K562 (cell line): ENCODE results near the gene TSPAN14. TPM values are rescaled to one million over a fixed set of nuclear protein-coding genes. Genes with fewer than 3 reads are reported as not detected.

Experiments used
- CREM ChIP-seq: IDR thresholded peaks from 2 replicates; pipeline ENCODE4 v1.6.1; 2014; ENCODE audit warnings: antibody characterized with exemption, low read depth
- EGR1 ChIP-seq: fragments of 450-650 bp; conservative IDR thresholded peaks from 2 replicates; pipeline ENCODE4 v1.6.1; 2017; ENCODE audit warnings: mild to moderate bottlenecking
- ESRRB ChIP-seq: fragments of 250-450 bp; sonication (Bioruptor Pico); IDR thresholded peaks from 2 replicates; pipeline ENCODE4 v1.5.0; 2020; ENCODE audit warnings: mild to moderate bottlenecking, moderate library complexity, borderline replicate concordance
- HDAC1 ChIP-seq, 2 experiments: fragments of 450-650 bp; IDR thresholded peaks; 2 replicates each; pipeline ENCODE4 v1.6.1; 2016 to 2017; ENCODE audit warnings: inconsistent platforms in 1 of 2, mild to moderate bottlenecking in 1 of 2, moderate library complexity in 1 of 2
- HNRNPK ChIP-seq: fragments of 200-400 bp; formaldehyde crosslinking; IDR thresholded peaks from one replicate; pipeline ENCODE4 v1.6.1; 2018; ENCODE audit warnings: mild to moderate bottlenecking, low read depth, low read length; ENCODE audit not compliant: poor library complexity, severe bottlenecking
- KAT7 ChIP-seq: sonication (generic); formaldehyde crosslinking; IDR thresholded peaks from 2 replicates; pipeline ENCODE4 v1.8.0; 2022; ENCODE audit warnings: missing genetic modification reagents, mild to moderate bottlenecking, borderline replicate concordance
- L3MBTL2 ChIP-seq: fragments of 450-650 bp; IDR thresholded peaks from 2 replicates; pipeline ENCODE4 v1.6.1; 2016; ENCODE audit warnings: mild to moderate bottlenecking, moderate library complexity
- MXI1 ChIP-seq: IDR thresholded peaks from 2 replicates; pipeline ENCODE4 v1.6.1; 2011; ENCODE audit warnings: low read depth, mild to moderate bottlenecking, improper control_type of control experiment, low read length
- NEUROD1 ChIP-seq: fragments of 150-350 bp; IDR thresholded peaks from 2 replicates; pipeline ENCODE4 v1.6.1; 2014; ENCODE audit warnings: borderline replicate concordance, low read length, low read depth; ENCODE audit not compliant: partially characterized antibody
- NR2F6 ChIP-seq: fragments of 450-650 bp; formaldehyde crosslinking; IDR thresholded peaks from 2 replicates; pipeline ENCODE4 v1.4.0; 2020; ENCODE audit warnings: mild to moderate bottlenecking
- PBX2 ChIP-seq, 2 experiments: IDR thresholded peaks in 1 of 2; conservative IDR thresholded peaks in 1 of 2; 2 replicates each; pipeline ENCODE4 v1.6.1; 2016; ENCODE audit warnings: low read depth in 2 of 2, mild to moderate bottlenecking in 1 of 2, missing compliant biosample characterization in 1 of 2, missing genetic modification characterization in 1 of 2, moderate library complexity in 1 of 2
- PCBP2 ChIP-seq: fragments of 200-400 bp; formaldehyde crosslinking; IDR thresholded peaks from 2 replicates; pipeline ENCODE4 v1.6.1; 2018; ENCODE audit warnings: low read length, low read depth, mild to moderate bottlenecking, moderate library complexity; ENCODE audit not compliant: poor library complexity, severe bottlenecking
- POLR2H ChIP-seq: IDR thresholded peaks from 2 replicates; pipeline ENCODE4 v1.6.1; 2016; ENCODE audit warnings: missing genetic modification characterization, low read depth, mild to moderate bottlenecking, control low read depth, missing compliant biosample characterization, moderate library complexity
- PRMT5 ChIP-seq: sonication (generic); formaldehyde crosslinking; IDR thresholded peaks from 2 replicates; pipeline ENCODE4 v1.5.0; 2020; ENCODE audit warnings: missing genetic modification reagents
- SAFB ChIP-seq: fragments of 200-400 bp; formaldehyde crosslinking; IDR thresholded peaks from 2 replicates; pipeline ENCODE4 v1.6.1; 2017; ENCODE audit warnings: low read depth, low read length, borderline replicate concordance
- ZFP36 ChIP-seq: fragments of 150-350 bp; IDR thresholded peaks from 2 replicates; pipeline ENCODE4 v1.6.1; 2018; ENCODE audit warnings: low read length, low read depth; ENCODE audit not compliant: partially characterized antibody
- ZNF316 ChIP-seq: fragments of 450-650 bp; IDR thresholded peaks from 2 replicates; pipeline ENCODE4 v1.6.1; 2016
- ZNF318 ChIP-seq, 2 experiments: fragments of 450-650 bp; IDR thresholded peaks; 2 replicates each; pipeline ENCODE4 v1.6.1; 2016; ENCODE audit warnings: mild to moderate bottlenecking in 2 of 2, borderline replicate concordance in 1 of 2, low read depth in 1 of 2, moderate library complexity in 1 of 2
- polyA plus RNA-seq, 8 experiments: library from polyadenylated mRNA; depleted of rRNA in 4 of 8; stranded (reverse) in 5 of 8; unstranded in 3 of 8; fragments of >200 nt; fragmentation: Nextera tagmentation in 2 of 8; fragmentation: Illumina TruSeq in 1 of 8; extraction: Ambion mirVana in 2 of 8; extraction: Trizol in 1 of 8; gene quantifications; 2 replicates each; pipeline versions ENCODE4 v1.2.1 to v1.2.3, GENCODE V29; 2011 to 2014; ENCODE audit warnings: inconsistent platforms in 1 of 8, missing spikeins in 1 of 8
- total RNA-seq, 7 experiments: library from RNA; depleted of rRNA in 6 of 7; stranded (reverse); fragments of >200 nt in 6 of 7; fragmentation: Illumina TruSeq in 2 of 7; extraction: Trizol in 2 of 7; gene quantifications; 2 replicates each; pipeline versions ENCODE4 v1.2.1 to v1.2.3, GENCODE V29; 2011 to 2021; ENCODE audit warnings: low replicate concordance in 1 of 7

Gene TSPAN14
- total and polyA plus RNA-seq, 9 of the 15 experiments (the other 6 are each of a cell fraction or from before 2014, with no cell fraction given), result 5.8 to 92.9 (median 23.3) TPM

DNA sequence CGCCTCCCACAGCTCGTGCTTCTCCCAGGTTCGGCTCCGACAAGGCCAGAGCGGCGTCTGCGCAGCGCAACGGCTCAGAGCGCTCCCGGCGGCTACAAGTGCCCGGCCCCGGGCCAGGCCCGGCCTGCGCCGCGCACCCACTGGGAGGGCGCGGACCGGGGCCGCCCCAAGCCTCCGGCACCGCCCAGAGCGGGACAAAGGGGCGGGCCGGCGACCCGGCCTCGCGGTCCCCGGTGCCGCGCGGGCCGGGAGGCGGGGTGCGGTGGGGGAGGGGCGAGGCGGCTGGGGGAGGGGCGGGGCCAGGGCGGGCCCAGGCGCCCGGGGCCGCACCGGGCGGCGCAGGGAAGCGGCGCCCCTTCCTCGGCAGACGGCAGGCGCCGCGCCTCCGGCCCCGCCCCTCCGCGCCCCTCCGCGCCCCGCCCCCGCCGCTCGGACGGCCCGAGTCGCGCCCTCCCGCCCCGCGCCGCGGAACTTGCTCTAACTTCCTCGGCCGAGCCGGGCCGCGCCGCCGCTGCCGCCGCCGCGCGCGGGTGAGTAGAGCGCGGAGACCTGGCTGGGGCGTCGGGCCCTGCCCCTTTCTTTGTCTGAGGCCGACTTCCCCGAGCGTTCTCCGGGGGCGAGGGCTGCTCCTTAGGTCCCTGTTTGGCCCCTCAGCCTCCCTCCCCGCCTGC, at the start of gene TSPAN14 (continued):
- TF ChIP-seq ZNF318 (IDR thresholded peaks at IDR 0.05; ENCODE audit: borderline replicate concordance in 1 of 2, low read depth in 1 of 2), result no peak
- TF ChIP-seq ESRRB (CRISPR knock-in tag), result no peak
- no peak for TF ChIP-seq HNRNPK
- no peak for TF ChIP-seq PCBP2
- no peak for TF ChIP-seq NR2F6 (CRISPR knock-in tag)
- no peak for TF ChIP-seq PBX2 (CRISPR knock-in tag; IDR thresholded peaks at IDR 0.05; ENCODE audit: low read depth)
- no peak for TF ChIP-seq PBX2 (tag; conservative IDR thresholded peaks at IDR 0.05; ENCODE audit: low read depth)
- no peak for TF ChIP-seq ZNF316
- no peak for TF ChIP-seq POLR2H
- no peak for TF ChIP-seq SAFB
- no peak for TF ChIP-seq KAT7 (CRISPR knock-in tag)
- no peak for TF ChIP-seq PRMT5 (CRISPR knock-in tag)
- no peak for TF ChIP-seq HDAC1 (IDR thresholded peaks at IDR 0.05)
- no peak for TF ChIP-seq CREM
- no peak for TF ChIP-seq ZFP36
- TF ChIP-seq NEUROD1, result no peak
- peak; percentile 9 for TF ChIP-seq L3MBTL2
- TF ChIP-seq MXI1, result no peak
- TF ChIP-seq EGR1, result no peak
